SH-SY5Y (cell line): ENCODE results near the gene PDZRN3.

ENCODE experiments used
- GATA2 ChIP-seq: IDR thresholded peaks from 2 replicates; pipeline ENCODE4 v1.6.1; 2011; ENCODE audit warnings: mild to moderate bottlenecking, low read depth, low read length
- GATA3 ChIP-seq: IDR thresholded peaks from 2 replicates; pipeline ENCODE4 v1.6.1; 2011; ENCODE audit warnings: low read depth, mild to moderate bottlenecking, low read length, moderate library complexity

PDZRN3 gene

DNA sequence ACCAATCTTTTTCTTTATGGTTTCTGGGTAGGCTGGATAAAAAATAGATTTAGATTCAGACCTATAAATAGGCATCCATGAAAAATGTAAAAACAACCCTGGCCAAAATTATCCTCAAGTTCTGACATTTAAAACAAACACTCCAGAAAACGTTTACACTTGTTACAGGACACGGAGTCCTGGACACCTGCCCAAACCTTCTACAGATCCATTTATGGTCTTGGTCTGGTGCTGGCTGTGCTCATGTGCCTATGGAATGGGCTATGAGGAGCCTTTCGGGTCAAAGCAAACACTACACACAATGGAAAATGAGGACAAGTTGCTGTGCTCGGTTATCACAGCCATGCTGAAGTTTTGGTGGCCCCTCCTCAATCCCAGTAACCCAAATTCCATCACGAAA, 108.1 kb downstream of the PDZRN3 start:
- TF ChIP-seq GATA2 (no peak), GATA3 (no peak)

DNA sequence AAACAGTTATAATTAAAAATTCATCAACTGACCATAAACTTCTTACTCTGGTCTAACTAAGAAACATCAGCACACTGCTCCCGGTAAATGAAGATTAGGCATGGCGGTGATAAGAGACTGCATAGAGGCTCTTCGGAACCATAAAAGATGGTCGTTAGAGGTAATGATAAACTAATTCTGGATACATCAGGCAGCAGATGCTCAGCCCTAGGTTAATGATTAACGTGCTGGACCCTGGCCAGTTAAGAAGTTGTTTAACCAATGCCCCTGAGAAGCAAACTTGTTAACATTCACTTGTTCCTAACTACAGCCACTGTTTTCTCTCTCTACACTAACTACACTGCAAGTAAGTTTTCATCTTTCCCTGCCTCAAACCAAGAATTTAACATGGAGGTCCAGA, 111.5 kb downstream of the PDZRN3 start:
- TF ChIP-seq GATA3: no peak
- TF ChIP-seq GATA2: no peak

DNA sequence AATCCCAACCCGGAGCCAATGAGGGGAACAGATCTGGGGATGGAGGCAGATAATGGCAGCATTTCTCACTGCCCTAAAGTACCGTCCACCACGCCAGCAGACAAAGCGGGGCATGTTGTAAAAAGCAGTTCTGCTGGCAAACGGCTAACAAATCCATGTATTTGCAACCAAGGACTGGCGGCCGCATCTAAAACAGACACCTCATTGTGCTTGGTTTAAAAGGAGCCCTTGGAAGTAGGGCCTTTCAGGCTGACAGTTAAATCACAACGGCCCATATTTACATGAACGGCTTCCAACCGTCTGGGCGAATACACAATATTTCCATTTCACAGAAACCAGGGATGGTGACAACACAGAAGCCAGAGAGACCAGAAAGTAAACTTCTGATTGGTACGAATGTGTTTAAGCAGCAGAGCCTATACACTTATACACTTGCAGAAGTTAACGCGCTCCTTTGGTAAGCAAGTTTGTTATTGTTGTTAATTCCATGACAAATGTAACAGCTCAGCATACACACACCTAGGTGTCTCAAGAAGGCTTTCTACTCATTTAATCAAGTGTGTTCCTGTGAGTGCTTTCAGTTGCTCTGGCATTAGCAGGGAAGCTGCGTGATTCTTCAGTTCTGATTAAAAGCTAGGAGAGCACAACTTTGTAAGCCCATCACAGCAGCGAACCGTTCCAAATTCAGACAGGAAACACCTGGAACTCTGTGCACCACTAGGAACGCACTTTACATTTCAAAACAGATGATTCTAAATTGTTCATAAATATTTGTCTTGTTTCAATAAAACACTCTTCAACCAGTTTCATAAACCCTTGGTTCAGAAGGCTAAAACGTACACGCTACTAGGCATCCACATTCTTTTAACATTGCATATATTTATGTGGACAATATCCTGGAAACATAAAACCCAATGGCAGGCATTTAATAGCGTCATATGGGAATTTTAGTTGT, 112.9 kb downstream of the PDZRN3 start:
- TF ChIP-seq GATA2: no peak
- no peak for TF ChIP-seq GATA3

DNA sequence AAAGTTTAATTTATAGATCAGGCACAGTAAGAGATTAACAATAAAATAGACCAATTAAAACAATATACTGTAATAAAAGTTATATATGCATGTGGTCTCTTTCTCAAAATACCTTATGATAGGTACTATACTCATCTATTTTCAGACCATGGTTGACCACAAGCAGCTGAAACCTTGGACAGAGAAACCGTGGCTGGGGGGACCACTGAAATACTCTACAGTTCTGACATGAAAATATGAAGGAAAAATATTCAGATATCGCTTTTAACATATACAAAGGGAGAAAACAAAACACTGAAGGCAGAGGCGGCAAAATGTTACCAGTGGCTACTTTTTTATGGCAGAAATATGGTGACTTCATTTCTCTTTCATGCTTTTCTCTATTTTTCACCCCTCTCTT, 114.0 kb downstream of the PDZRN3 start:
- TF ChIP-seq GATA3 (no peak), GATA2 (no peak)

DNA sequence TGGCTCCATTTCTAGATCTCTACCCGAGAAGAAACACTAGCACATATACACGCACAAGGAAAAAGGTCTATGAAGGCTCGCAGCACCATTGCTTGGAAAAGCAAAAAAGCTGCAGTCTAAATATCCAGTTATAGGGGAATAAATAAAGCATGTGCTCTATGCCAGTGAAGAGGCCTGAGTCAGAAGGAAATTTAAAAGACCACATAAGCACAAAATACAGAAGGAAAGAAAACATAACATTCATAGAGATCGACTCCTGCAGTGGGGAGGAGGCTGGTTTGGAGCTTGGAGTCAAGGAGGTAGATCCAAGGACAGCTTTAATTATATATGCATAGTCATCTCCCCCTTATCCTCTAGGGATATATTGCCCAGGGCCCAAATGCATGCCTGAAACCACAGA, 114.4 kb downstream of the PDZRN3 start:
- TF ChIP-seq GATA2: no peak
- no peak for TF ChIP-seq GATA3

DNA sequence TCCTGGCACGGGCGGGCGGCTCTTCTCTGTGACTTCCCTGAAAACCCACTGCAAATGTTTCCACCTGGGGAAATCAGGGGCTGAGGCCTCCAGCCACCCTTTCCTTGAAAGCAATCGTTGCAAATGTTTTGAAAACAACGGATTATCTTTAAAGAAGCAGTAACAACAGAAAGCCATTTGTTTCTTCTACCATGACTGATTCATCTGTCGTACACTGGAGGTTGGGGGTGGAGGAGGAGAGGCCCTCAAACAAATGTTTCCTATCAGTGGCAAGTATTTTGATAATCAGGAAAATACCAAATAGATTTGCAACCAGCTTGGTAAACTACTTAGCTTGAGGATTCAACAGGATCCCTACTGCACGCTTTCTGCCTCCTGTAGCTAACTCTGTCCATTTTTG, 114.9 kb downstream of the PDZRN3 start:
- TF ChIP-seq GATA3 (no peak), GATA2 (no peak)

DNA sequence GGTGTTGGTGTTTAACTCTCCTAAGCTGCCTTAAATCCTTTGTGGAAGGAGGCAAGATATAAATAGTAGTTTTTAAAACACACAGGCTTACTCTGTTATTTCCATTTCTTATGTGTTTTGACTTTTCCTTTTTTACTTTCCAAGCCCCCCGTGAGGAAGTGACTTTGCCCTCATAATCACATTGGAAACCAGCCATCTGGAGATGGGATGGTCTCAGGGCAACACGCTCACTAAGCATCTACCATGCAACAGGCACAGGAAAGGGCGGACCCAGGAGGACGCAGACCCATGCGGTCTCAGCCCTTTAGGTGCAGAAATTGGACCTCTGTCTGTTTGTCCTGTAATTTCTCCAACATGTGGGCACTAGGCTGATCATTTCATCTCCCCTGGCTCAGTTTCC, 115.7 kb downstream of the PDZRN3 start:
- TF ChIP-seq GATA2 (no peak), GATA3 (no peak)

DNA sequence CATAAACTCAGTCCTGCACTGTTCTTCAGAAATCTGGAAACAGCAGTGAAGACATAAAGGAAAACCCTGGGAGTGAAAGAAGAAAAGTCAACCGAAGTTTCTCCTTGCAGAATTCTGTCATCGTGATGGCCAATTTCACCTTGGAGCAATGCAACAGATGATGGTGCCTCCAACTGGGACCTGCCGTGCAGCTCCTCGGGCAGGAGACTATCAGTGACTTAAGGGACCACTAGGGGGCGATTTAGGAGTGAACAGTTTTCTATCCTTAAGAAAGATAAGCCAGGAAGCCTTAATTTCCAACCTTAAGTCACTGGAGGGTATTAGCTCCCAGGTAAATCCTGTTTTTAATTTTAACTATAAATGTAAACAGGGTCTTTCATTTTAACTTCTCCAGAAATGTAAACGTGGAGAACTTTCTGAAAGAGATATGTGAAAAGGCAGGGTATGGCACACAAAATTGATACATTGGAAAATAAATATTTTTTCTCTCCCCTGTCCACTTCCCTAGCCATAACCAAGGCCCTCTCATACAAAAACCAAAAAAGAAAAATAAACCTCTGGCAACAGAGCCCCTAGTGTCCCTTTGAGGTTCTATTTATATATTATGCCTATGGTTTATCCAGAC, 116.3 kb downstream of the PDZRN3 start:
- no peak for TF ChIP-seq GATA3
- no peak for TF ChIP-seq GATA2

DNA sequence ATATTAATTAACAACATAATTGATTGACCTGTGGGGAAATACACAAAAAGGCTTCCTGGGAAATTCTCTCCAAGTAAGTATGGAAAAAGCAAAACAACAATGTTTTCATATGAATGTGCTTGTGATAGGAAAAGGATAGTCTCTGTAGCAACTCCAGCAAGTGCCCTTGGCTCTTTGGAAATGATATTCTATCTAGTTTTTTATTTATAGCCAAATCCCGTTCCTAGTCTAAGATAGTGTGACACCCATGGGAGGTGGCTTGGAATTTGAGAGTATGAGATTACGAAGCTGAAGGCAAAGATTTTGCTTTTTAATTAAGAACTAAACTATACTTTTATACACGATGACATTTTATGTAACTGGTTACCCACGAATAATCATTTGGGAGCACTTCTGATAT, 119.9 kb downstream of the PDZRN3 start:
- TF ChIP-seq GATA3 (no peak), GATA2 (no peak)

DNA sequence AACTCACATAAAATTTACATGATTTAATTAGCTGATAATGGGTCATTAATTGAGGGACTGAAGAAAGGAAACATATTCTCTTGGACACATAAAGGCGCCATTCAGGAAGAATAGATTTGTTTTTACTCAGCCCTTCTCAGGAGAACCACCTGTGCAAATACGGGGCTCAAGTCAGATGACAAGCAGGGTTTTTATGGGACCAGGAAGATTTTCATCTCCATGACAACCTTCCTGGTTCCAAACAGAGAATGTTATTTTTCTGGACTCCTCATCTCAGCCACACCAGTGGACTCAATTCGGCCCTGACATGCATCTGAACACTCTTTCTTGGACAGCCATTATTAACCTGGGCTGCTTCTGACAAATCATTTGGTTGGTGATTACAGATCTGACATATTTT, 120.5 kb downstream of the PDZRN3 start:
- TF ChIP-seq GATA2 (no peak), GATA3 (no peak)

DNA sequence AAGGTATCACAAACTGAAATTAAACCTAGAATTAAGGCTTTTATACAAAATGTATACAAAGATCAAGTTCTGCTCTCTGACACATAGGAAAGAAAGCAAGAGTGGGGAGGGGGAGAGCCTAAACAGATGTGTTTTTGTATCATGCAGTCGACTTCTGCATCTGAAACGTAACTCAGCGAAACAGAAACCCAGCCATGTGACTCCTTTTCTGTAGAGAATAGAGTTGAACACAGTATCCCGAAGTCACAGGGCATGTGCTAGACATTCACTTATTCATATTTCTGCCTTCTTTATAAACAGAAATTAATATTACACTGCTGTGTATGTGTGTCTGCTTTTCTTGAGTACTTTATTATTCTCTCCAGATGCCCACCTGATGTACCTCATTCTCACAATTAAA, 121.0 kb downstream of the PDZRN3 start:
- TF ChIP-seq GATA2: no peak
- TF ChIP-seq GATA3: no peak

DNA sequence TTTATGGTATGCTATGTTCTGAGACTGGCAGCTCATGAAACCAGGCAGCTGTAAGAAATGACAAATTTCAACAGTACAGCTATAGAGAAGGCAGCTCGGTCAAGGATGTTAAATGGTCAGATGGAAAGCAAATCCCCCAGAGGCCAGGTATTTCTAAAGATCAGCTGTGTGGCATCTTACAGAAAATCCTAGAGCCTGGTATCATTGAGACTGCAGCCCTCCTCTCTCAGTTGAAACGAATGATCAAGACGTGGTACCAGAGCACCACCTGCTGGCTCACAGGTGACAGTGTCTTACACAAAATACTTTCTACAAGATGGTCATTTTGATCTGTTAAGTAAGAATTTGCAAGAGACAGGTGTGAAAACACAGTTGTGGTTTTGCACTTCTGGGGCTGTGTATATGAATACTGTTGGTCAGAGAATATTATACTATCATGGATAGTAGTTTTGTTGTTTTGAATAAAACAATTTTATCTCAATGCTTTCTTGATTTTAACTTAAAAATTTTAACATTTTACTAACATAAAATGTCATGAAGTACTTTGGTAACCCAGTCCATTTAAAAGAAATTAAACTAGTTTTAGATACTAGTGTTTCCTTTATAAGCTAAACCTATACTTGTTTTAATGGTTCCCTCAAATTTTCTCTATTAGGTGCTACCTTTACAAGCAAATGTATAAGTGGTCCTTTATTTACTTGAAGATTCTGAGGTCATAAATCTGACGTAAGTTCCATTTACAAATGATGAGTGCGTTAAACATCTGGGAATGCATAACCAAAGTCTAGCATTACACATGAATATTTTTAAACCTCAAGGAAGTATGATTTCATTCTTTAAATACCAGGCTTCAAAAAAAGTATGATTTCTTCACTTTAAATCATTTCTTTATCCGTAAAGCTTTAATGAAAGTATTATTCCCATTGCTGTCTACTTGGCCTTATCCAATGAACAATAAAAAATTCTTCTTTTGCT, 121.8 kb downstream of the PDZRN3 start:
- TF ChIP-seq GATA2: no peak
- TF ChIP-seq GATA3: no peak

DNA sequence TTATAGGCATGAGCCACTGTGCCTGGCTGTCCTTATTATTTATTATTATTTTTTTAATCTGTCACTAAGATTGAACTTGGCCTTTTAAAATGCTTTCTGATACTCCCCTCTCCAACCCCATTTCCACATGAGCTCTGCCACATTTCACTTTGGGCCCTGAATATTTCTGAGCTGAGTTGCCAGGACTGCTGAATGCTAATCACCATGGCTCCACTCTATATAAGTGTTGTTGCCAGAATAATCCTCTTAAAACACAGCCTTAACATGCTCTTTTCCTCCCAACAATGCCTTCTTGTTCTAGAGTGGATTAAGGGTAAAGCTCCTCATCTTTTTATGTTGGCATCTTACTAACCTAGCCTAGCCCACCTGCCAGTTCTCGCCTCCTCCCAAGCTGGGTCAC, 124.4 kb downstream of the PDZRN3 start:
- TF ChIP-seq GATA3: no peak
- no peak for TF ChIP-seq GATA2

DNA sequence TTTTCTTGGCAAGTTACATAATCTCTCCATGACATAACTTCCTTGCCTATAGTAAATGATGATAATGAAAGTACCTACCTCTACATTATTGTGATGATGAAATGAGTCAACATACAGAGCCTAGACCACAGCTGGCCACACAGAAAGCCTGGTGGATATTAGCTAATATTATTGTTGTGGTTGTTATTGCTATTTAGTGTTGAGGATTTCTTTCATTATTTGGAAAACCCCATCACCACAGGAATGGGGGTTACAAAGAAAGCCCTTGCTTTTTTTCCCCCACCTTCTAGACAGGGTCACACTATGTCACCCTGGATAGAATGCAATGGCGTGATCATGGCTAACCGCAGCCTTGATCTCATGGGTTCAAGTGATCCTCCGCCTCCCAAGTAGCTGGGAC, 125.0 kb downstream of the PDZRN3 start:
- no peak for TF ChIP-seq GATA2
- TF ChIP-seq GATA3: no peak
